Type B pancreatic cell (in vitro differentiated cells): ENCODE results near the gene SHISA2. TPM values are rescaled to one million over a fixed set of nuclear protein-coding genes. Genes with fewer than 3 reads are reported as not detected.

Experiments
- DNase-seq: peaks from one replicate; pipeline ENCODE4 v3.0.0; 2021; ENCODE audit warnings: mixed read lengths; ENCODE audit not compliant: unreplicated experiment; ENCODE audit errors: extremely low spot score
- H3K27ac Mint-ChIP-seq: 2 replicates; pipeline ENCODE4 v1.8.0; 2021; ENCODE audit warnings: mild to moderate bottlenecking, mixed read lengths
- H3K27me3 Mint-ChIP-seq: 2 replicates; pipeline ENCODE4 v1.8.0; 2021; ENCODE audit warnings: mixed read lengths
- H3K36me3 Mint-ChIP-seq: 2 replicates; pipeline ENCODE4 v1.8.0; 2021; ENCODE audit warnings: mixed read lengths
- H3K4me1 Mint-ChIP-seq: one replicate; pipeline ENCODE4 v1.8.0; 2021; ENCODE audit warnings: mixed read lengths; ENCODE audit not compliant: unreplicated experiment
- H3K4me3 Mint-ChIP-seq: 2 replicates; pipeline ENCODE4 v1.8.0; 2021; ENCODE audit warnings: mild to moderate bottlenecking, mixed read lengths
- H3K9me3 Mint-ChIP-seq: 2 replicates; pipeline ENCODE4 v1.8.0; 2021; ENCODE audit warnings: mixed read lengths
- total RNA-seq: library from RNA; stranded (reverse); gene quantifications from 2 replicates; pipeline ENCODE4 v1.2.1, GENCODE V29; 2021; ENCODE audit warnings: low replicate concordance
- TF ChIP-seq, protein P1 (sequence below): fragments of 200-600 bp; sonication (generic); conservative IDR thresholded peaks from 2 replicates; pipeline ENCODE4 v1.5.0; 2021; ENCODE audit warnings: antibody characterized with exemption, mild to moderate bottlenecking

SHISA2 gene
- total RNA-seq, 1 donor from 2014 or later = 25.7 TPM

DNA sequence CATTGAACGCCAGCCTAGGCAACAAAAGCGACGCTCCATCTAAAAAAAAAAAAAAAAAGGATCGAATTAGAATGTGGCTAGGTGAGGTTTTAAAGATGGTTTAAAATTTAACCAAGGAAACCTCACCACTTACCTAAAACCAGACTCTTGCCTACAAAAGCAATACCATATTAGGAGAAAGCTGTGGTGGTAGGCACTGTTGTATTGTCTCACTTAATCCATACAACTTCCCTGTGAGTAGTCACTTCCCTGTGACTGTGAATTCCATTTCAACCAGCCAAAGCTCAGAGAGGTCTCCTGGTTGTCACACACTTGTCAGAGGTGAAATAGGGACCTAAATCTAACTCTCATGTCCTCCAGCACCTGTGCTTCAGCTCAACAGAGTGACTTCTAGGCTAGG, 15.4 kb downstream of the SHISA2 start:
- Mint-ChIP-seq H3K4me3 (no peak overlapping the region), H3K27me3 (no peaks in the 10 kb centered on the region), H3K27ac (no peak overlapping the region), H3K9me3 (no peaks in the 10 kb centered on the region), H3K4me1 (no peaks in the 10 kb centered on the region), H3K36me3 (no peaks in the 10 kb centered on the region)
- DNase-seq = no peak
- TF ChIP-seq, protein P1, sequence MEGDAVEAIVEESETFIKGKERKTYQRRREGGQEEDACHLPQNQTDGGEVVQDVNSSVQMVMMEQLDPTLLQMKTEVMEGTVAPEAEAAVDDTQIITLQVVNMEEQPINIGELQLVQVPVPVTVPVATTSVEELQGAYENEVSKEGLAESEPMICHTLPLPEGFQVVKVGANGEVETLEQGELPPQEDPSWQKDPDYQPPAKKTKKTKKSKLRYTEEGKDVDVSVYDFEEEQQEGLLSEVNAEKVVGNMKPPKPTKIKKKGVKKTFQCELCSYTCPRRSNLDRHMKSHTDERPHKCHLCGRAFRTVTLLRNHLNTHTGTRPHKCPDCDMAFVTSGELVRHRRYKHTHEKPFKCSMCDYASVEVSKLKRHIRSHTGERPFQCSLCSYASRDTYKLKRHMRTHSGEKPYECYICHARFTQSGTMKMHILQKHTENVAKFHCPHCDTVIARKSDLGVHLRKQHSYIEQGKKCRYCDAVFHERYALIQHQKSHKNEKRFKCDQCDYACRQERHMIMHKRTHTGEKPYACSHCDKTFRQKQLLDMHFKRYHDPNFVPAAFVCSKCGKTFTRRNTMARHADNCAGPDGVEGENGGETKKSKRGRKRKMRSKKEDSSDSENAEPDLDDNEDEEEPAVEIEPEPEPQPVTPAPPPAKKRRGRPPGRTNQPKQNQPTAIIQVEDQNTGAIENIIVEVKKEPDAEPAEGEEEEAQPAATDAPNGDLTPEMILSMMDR = no peak

DNA sequence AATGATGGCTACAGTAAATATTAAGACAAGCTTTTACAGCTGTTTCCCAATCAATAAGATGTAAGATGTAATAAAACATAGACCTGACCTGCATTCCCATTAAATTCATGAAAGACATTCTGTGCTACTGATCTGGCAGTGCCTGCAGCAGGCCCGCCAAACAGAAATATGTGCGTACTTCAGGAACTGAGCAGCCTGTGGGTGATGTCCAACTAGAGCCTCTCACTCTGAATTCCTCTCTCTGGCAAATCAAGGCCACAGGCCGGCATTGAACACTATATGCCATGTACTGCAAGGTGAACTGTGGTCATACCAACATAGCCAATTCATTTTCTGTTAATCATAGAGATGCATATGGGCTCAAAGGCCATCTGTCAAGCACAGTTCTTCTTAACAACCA, 17.8 kb downstream of the SHISA2 start:
- no peak overlapping the region for H3K4me3 Mint-ChIP-seq
- TF ChIP-seq, protein P1 = no peak
- no peak for DNase-seq
- no peak overlapping the region for H3K27ac Mint-ChIP-seq
- H3K9me3 Mint-ChIP-seq = no peaks in the 10 kb centered on the region
- peaks cover 6% of the 10 kb centered on the region for H3K27me3 Mint-ChIP-seq
- no peaks in the 10 kb centered on the region for H3K36me3 Mint-ChIP-seq
- peaks cover 7% of the 10 kb centered on the region for H3K4me1 Mint-ChIP-seq

DNA sequence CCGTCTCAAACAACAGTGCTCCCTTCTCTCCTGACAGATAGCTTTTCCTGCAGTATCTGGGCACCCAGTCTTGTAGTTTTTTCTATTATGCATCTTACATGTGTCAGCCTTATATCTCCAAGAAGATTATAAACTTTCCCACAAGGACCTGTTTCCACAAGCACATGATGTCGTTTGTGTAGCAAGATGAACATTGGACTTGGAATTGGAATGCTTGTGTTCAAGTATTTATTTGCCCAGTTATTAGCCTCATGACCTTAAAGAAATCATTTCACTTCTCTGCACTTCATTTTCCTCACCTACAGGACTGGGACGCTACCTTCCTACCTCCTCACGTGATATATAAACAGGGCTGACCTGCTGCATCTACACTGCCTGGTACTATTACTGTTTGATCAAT, 21.5 kb downstream of the SHISA2 start:
- H3K27me3 Mint-ChIP-seq = peaks cover 8% of the 10 kb centered on the region
- no peak overlapping the region for H3K4me3 Mint-ChIP-seq
- no peak for DNase-seq
- TF ChIP-seq, protein P1 = no peak
- H3K9me3 Mint-ChIP-seq = no peaks in the 10 kb centered on the region
- H3K4me1 Mint-ChIP-seq = peaks cover 21% of the 10 kb centered on the region
- no peak overlapping the region for H3K27ac Mint-ChIP-seq
- no peaks in the 10 kb centered on the region for H3K36me3 Mint-ChIP-seq

DNA sequence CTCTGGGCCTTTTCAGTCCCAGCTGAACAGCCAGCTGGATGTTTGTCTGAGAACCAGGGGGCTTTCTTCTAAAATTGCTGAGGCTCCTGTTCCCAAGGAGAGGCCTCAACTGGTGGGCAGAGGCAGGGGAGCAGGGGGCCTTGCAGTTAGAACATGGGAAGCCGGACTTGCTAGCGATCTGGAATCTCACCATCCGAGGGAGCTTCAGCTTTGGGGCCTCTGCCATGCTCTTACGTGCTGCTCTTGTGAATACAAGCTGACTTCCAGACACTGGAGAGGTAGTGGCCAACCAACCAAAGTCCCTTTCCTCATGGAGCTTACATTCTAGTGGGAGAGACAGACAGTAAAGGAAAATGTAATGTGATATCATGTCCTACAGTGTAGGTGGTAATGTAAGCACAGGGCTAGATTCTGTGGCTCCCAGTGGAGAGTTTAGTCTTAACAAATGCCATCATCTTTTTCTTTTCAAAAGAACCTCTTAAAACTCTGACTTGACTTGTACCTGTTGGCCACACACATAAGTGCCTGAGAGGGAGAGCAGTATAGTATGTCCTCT, 22.2 kb downstream of the SHISA2 start:
- Mint-ChIP-seq H3K27ac (no peak overlapping the region), H3K27me3 (peaks cover 10% of the 10 kb centered on the region), H3K9me3 (no peaks in the 10 kb centered on the region), H3K4me3 (no peak overlapping the region), H3K36me3 (no peaks in the 10 kb centered on the region), H3K4me1 (peaks cover 26% of the 10 kb centered on the region)
- TF ChIP-seq, protein P1 = no peak
- no peak for DNase-seq

DNA sequence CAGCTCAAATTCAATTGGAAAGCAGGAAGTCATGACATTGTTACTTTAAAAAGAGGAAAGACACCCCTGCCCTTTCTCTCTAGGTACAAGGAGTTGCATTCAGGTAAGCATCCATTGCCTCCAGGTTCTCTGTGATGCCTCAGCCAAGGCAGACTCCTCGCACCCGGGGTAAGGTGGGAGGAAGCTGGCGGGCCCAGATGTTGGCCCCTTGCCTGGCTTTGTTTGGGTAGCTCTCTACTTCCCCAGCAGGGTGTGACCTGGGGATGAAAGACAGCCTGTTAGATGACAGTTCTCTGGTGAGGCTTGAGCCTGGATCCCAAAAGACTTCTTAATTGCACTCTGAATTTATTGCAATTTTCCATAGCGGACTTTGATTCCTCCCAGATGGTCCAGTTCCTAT, 25.6 kb downstream of the SHISA2 start:
- Mint-ChIP-seq H3K4me3 (peak overlapping the region; percentile 30), H3K4me1 (peaks cover 60% of the 10 kb centered on the region), H3K27me3 (peaks cover 10% of the 10 kb centered on the region), H3K9me3 (no peaks in the 10 kb centered on the region), H3K27ac (no peak overlapping the region), H3K36me3 (no peaks in the 10 kb centered on the region)
- TF ChIP-seq, protein P1 = no peak
- DNase-seq = no peak

DNA sequence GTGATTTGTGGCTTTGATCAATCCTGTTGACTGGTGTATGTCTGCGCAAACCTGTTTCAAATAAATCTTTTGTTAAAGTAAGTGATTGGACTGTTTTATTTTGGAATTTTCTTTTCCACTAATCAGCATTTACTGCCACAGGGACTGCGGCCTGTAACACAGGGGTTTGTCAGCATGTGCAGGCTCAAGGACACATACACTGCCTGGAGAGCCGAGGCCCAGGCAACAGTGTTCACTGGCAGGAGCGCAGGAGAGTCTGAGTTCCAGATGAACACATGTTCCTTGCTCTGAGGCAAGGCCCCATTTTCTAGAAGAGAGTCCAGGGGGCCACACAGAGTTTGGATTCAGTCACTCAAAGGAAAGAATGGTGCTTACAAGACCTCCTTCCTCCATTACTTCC, 26.0 kb downstream of the SHISA2 start:
- no peaks in the 10 kb centered on the region for H3K9me3 Mint-ChIP-seq
- peak overlapping the region; percentile 3 for H3K27ac Mint-ChIP-seq
- TF ChIP-seq, protein P1 = no peak
- peaks cover 64% of the 10 kb centered on the region for H3K4me1 Mint-ChIP-seq
- DNase-seq = no peak
- H3K4me3 Mint-ChIP-seq = no peak overlapping the region
- H3K27me3 Mint-ChIP-seq = peaks cover 10% of the 10 kb centered on the region
- no peaks in the 10 kb centered on the region for H3K36me3 Mint-ChIP-seq
